Measurements from ENCODE around the gene SPP1.
"Not testable (repeated sequence)": the region's sequence is repeated elsewhere in the genome, so short reads cannot be mapped to it uniquely, and the experiment has no call there.

Gene SPP1

GRCh38 chr4:87995435-87995834 is 19.9 kb downstream of the SPP1 start:
- DNase-seq = no peak

DNA sequence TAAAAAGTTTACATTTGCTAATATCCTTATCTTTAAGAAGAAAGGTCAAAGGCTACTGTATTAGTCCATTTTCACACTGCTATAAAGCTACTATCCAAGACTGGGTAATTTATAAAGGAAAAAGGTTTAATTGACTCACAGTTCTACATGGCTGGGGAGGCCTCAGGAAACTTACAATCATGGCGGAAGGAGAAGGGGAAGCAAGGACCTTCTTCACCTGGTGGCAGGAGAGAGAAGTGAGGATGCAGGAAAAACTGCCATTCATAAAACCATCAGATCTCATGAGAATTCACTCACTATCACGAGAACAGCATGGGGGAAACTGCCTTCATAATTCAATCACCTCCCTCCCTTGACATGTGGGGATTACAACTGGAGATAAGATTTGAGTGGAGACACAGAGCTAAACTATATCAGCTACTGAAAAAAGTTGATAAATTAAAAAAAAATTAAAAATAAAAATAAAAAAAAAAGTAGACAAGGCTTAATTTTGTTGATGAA is 23.7 kb downstream of the SPP1 start:
- not testable (repeated sequence) for DNase-seq

DNA sequence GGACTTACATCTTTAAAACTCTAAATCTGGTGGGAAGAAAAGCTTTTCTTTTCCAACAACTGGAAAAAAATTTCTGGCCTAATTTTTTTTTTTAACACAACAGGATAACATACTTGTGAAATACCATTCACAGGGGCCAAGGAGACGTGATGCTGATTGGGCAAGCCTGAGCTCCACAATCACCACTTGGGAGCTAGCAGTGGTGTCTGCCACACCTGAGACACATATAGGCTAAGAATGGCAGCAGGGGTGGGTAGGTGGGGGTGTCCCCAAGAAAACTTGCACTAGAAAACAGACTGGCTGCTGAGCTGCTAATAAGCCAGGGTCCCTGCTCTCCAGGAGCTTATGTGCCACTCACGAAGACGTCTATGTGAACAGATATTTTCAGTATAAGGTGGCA is 26.4 kb downstream of the SPP1 start:
- no peak for DNase-seq

DNA sequence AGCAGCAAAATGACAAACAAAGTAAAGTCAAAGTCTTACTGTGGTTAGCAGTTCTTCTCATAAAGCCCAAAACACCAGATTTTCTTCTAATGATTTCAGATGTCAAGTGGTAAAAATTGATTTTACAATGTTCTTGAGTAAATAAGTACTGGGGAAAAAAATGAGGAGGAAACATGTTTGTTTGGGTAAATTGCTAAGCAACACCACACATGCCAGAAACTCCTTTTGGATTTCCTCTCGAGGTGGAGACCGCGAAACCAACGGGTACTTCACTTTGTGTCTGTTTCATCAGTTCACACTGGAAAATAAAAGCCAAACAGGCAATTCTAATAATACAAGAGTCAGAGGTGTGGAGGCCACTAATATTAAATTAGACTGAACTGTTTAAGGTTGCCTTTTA is 27.3 kb downstream of the SPP1 start:
- no peak for DNase-seq

DNA sequence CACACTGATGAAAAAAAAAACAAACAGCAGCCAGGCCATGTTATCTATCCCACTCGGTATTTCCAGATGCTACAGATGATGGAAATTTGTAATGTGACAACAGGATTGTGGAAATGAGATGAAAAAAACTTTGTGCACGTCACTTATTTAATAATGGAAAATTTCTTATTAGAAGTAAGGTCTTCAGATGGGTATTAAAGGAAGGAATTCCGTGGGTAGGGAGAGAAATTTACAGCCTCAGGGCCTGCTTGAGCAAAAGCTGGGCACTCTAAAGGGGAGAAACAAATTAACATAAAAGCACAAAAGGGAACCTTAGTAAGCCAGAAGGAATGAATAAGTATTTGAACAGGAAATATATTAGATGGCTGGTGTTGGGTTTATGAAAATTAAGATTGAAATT is 27.7 kb downstream of the SPP1 start:
- DNase-seq = no peak

- DNase-seq = no peak
Measured at GRCh38 chr4:88005076-88005475, 29.6 kb downstream of the SPP1 start.

DNA sequence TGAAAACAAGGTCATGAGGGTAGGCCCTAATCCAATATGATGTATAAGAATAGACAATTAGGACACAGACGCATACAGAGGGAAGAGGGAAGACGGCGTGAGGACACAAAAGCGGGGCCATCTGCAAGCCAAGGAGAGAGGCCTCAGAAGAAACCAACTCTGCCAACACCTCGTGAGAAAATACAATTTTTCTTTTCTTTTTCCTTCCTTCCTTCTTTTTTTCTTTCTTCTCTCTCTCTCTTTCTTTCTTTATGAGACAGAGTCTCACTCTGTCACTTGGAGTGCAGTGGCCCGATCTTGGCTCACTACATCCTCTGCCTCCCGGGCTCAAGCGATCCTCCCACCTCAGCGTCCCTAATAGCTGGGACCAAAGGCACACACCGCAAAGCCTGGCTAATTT is 30.4 kb downstream of the SPP1 start:
- DNase-seq = no peak

- no peak for DNase-seq
Measured at GRCh38 chr4:88006956-88007303, 31.4 kb downstream of the SPP1 start.

- DNase-seq = peak; percentile 60
Measured at GRCh38 chr4:88007304-88008121, 32.0 kb downstream of the SPP1 start, which contains the start of gene PKD2. Gene PKD2, plus strand, starts transcription at chr4:88007635. Its CDS starts 99 bp downstream, at chr4:88007734.

- no peak for DNase-seq
Measured at GRCh38 chr4:88008122-88008742, 32.7 kb downstream of the SPP1 start.

DNA sequence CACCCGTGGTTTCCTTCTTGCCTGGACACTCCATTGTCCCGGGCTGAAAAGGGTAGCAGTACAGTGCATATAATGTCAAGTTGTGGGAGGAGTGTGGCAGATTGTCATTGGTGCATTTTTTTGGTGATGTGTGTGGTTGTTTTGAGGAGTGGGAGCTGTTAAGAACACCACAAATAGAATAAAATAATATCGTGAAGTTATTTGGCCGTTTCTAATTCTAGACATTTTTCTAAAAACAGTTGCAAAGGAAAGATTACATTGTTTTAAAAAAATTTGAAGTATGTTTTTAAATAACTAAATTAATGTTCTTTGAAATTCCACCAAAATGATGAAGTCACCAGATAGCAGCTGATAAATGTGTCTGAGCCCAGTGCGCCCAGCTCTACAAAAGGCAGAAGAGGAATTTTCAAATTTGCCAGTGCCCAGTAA is 33.2 kb downstream of the SPP1 start:
- DNase-seq = no peak

- no peak for DNase-seq
Measured at GRCh38 chr4:88009871-88010270, 34.4 kb downstream of the SPP1 start.

DNA sequence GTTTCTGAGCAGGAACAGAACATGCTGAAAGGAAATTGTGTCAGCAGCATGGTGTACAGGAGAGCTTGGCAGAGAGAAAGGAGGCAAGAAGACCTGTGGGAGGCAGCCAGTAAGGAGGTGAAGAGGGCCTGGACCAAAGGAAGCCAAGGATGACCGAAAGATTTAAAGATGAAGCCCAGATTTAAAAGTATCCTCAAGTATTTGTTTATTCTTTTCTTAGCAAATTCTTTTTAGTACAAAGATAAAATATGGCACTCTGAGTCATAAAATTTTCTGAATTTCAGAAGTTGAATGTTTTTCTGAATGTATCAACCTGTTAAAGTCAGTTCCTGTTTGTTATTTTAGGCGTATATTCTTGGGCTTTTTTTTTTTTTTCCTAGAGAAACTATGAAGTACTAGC is 35.5 kb downstream of the SPP1 start:
- no peak for DNase-seq

DNA sequence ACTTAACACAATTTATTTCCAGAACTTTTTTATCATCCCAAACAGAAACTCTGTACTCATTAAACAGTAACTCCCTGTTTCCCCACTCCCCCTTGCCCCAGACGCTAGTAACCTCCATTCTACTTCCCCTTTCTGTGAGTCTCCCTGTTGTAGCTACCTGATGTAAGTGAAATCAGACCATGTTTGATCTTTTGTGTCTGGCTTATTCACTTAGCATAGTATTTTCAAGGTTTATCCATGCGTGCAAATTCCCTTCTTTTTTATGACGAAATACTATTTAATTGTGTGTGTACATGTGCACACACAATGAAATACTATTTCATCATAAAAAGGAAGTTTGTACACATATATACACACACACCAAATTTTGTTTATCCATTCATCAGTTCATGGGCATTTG is 37.1 kb downstream of the SPP1 start:
- DNase-seq = no peak

DNA sequence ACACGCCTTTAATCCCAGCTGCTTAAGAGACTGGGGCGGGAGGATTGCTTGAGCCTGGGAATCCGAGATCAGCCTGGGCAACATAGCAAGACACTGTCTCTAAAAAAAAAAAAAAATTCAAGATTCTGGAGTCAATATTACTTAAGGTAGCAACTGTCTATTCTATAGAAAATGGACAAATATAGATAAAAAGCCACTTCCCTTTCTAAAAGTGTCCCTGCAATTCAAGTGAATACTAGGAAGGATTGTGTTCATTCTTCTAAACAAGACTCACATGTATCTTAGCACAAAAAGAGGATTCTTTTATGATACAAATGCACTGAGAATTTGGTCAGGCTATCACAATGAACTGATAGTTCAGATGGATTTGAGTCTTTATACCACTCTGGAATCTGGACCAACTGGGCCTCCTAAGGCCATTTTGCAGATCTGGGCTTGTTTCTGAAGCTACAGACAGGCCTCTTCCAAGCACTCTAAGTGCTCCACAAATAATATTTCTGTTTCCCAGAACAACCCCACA is 38.9 kb downstream of the SPP1 start:
- DNase-seq = no peak

GRCh38 chr4:88015659-88016295 is 40.3 kb downstream of the SPP1 start:
- no peak for DNase-seq

GRCh38 chr4:88017516-88018297 is 42.2 kb downstream of the SPP1 start:
- peak; percentile 82 for DNase-seq

DNA sequence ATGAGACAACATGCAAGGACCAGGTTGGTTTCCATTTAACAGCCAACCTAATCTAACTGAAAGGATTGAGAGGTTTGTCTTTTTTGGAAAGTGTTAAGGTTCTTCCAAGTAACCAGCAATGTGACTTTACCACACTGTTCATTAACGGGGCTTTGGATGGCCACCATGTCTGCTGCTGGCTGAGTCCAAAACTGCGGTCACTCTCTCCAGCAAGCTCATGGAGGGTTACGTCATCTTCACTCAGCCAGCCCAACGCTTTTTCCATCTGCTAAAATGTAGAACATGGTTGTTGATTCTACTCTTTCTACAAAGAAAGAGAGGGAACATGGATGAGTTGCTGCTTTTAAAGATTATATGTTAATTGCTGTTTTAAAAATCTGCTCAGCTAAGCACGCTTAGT is 43.0 kb downstream of the SPP1 start:
- DNase-seq = no peak

DNA sequence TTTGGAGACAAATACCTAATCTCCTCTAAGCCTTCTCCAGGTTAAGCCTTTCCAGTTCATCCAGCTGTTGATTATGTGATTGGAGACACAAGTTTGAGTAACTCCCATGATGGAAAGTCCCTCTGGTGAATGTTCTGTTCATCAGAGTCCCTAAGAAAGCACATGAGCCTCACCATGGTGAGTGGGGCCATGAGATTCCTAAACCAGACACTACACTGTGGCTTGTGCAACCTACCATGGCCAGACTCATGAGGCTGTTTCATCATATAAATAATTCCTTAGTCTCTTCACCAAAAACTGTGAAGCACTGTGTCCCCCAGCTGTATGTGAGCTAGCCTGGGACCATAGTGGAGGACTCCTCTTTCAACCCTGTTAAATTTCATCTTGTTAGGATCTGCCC is 46.3 kb downstream of the SPP1 start:
- no peak for DNase-seq

DNA sequence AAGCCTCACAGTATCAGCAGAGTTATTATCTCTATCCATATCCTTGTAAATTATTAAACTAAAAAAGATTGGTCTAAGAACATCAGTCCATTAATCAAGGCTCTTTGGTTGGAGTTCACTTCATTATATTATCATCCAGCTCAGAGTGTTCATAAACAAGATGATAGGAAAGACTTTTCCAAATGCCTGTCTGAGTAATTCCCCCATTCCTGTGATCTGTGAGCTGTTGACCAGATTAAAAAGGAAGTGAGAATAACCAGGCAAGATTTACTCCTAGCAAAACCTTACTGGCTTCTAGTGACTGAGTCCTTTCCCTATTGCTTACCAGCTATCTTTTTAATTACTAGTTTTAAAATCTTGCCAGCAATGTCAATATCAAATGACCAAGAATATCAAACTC is 46.8 kb downstream of the SPP1 start:
- DNase-seq = no peak

DNA sequence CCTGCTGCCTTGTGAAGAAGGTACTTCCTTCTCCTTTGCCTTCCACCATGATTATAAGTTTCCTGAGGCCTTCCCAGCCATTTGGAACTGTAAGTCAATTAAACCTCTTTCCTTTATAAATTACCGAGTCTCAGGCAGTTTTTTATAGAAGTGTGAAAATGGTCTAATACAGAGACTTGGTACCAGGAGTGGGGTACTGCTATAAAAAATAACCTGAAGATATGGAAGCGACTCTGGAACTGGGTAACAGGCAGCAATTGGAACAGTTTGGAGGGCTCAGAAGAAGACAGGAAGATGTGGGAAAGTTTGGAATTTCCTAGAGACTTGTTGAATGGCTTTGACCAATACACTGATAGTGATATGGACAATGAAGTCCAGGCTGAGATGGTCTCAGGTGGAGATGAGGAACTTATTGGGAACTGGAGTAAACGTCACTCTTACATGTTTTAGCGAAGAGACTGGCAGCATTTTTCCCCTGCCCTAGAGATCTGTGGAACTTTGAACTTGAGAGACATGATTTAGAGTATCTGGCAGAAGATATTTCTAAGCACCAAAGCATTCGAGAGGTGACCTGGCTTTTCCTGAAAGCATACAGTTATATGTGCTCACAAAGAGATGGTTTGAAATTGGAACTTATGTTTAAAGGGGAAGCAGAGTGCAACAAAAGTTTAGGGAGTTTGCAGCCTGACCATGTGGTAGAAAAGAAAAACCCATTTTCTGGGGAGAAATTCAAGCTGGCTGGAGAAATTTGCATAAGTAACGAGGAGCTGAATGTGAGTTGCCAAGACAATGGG is 50.6 kb downstream of the SPP1 start:
- not testable (repeated sequence) for DNase-seq

All from amniotic stem cell (primary cell).